ENCODE results near the gene FGF5.
"Not testable (repeated sequence)": the region's sequence is repeated elsewhere in the genome, so short reads cannot be mapped to it uniquely, and the experiment has no call there.

FGF5 gene

DNA sequence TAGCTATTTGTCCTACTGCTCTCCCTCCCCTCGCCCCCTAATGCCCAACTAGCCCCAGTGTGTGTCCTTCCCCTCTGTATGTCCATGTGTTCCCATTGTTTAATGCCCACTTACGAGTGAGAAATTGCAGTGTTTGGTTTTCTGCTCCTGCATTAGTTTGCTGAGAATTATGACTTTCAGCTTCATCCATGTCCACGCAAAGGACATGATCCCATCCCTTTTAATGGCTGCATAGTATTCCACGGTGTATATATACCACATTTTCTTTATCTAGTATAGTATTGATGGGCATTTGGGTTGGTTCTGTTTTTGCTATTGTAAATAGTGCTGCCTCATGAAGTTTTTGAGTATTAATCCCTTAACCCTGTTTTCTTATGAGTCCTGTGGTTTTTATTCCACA is 35.4 kb downstream of the FGF5 start:
- no peak for DNase-seq

- no peak for DNase-seq
Observed at GRCh38 chr4:80302616-80303223, 36.3 kb downstream of the FGF5 start.

- no peak for DNase-seq
Observed at GRCh38 chr4:80305466-80305865, 39.0 kb downstream of the FGF5 start.

DNA sequence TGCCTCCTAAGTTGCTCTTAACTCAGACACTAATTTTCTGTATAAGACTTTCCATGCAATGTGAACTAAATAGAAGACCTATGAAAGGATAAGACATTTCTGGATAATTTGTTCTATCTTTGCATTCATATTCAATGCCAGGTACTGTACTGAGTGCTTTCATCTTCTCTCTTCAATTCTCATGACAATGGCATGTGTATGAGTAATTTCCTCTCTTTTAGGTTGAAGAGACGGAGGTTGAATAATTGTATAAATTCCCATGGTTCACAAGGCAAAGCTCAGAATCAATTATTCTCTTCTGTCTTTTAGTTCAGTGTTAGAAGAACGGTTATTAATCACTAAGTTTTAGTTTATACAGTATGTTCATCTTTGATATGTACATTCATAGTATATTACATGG is 39.8 kb downstream of the FGF5 start:
- no peak for DNase-seq

DNA sequence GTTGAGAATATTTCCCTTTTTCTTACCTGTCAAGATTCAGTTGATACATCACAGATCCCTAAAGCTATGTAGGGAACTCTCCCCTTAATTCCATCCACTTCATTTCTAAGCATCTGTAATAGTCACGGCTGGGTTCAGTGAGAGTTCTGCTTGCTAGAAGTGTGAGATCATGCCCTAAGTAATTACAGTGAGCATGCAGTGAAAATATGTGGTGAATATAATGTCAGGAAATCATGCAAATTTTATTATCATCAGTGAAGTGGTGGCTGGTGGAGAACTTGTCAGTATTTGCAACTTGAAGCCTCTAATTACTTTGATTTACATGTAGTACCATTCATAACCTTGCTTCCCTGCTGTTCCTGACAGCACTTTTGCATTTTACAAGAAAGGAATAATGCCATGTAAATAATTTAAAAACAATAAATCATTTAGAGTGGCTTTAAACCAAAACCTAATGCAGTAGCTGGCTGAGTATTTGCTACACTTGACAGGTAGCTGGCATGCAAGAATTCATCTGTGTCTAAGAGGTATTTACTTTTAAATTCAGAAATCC is 40.8 kb downstream of the FGF5 start:
- DNase-seq, result no peak

- no peak for DNase-seq
Observed at GRCh38 chr4:80307774-80308465, 41.5 kb downstream of the FGF5 start.

DNA sequence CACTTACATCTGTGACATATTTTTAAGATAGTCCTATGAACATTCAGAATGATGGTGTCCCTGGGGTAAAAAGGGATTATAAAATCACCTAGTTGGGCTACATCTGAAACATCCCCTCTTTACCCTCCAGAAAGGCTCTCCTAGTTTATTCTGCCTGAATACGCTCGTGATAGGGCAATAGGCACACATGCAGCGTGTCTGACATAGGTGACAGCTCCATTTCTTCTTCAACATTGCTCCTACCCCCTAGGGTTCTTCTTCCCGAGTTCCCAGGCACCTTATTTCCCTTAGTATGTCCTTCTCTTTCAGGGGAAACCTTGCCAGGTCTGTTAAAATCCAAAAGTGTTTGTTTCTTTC is 42.0 kb downstream of the FGF5 start:
- DNase-seq, result no peak

GRCh38 chr4:80309294-80310004 is 43.0 kb downstream of the FGF5 start:
- DNase-seq, result no peak

- no peak for DNase-seq
Observed at GRCh38 chr4:80311130-80311529, 44.7 kb downstream of the FGF5 start.

DNA sequence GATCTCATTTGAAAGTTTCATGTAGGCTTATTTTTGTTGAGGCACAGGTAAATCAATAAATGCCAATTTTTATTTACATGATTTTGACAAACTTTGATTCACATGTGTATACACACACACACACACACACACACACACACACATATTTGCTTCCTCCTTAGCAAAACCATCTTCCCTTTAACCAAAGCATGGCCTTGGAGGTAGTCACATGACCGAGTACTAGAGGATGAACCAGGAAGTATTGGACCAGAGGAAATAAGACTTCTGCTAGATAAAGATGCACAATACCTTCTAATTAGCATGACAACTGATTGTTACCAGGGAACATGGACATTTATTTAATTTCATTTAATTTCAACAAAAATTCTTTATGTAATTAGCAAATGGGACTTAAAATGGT is 45.7 kb downstream of the FGF5 start:
- DNase-seq, result no peak

- DNase-seq, result no peak
Observed at GRCh38 chr4:80313627-80314026, 47.2 kb downstream of the FGF5 start.

DNA sequence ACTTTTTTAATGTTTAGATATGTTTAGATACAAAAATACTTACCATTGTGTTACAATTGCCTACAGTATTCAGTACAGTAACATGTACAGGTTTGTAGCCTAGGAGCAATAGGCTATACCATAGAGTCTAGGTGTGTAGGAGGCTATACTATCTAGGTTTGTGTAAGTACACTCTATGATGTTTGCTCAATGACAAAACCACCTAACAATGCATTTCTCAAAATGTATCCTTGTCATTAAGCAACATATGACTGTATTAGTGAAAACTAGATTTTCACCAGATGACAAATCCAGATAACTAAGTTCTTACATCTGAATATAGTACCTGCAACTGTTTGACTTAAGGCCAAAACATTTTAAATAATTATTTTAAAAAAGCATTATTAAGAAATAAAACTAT is 49.4 kb downstream of the FGF5 start:
- not testable (repeated sequence) for DNase-seq

DNA sequence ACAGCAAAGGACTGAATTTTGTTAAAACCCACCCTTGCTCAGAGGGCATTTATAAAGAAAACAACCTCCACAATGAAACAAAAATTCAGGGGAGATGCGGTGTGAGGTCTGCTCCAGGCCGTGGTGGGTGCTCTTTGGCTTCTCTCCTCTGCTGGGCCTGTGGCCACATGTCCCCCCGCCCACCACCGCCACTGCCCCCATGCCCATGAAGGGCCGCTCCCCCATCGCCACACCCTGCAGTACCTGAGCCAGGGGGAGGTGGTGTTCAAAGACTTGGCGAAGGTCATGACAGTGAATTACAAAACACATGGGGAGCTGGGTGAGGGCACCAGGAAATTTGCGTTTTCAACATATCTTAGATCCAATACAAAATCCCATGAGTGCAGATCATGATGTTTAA is 54.9 kb downstream of the FGF5 start:
- no peak for DNase-seq

DNA sequence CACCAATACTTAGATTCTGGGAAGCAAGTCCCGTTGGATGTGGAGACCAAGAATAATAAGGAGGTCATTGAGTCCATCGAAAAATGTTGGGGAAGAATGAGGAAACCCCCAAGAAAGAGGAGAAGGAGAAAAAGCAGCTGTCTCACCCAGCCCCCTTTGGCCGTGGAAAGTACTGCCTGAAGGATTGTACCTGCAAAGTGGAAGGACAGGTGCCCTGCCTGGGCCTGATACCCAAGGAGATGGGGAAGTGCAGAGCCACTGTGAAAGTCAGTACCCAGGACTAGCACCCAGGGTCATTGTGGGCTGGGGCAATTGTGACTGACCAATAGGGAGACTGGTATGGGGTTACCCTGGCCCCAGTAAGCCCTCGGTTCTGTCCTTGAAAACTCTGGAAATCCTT is 55.3 kb downstream of the FGF5 start:
- no peak for DNase-seq

GRCh38 chr4:80322716-80323115 is 56.3 kb downstream of the FGF5 start:
- no peak for DNase-seq

GRCh38 chr4:80324171-80324570 is 57.7 kb downstream of the FGF5 start:
- DNase-seq, result no peak

DNA sequence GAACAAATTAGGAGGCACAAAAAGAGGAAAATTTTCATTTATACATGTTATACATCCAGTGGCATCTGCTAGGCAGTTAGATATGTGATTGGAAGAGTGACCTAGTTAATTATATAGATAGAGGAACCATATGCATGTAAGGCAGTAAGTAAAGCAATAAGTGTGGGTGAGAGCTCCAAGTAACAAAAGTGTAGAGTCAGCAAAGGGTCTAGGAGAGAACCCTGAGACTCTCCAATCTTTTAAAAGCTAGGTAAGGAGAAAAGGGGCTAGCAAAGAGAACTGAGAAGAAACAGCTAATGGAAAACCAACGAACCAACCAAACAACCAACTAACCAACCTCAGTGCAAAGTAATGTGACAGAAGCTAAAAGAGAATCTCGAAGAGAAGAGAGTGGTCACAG is 65.2 kb downstream of the FGF5 start:
- DNase-seq, result no peak

DNA sequence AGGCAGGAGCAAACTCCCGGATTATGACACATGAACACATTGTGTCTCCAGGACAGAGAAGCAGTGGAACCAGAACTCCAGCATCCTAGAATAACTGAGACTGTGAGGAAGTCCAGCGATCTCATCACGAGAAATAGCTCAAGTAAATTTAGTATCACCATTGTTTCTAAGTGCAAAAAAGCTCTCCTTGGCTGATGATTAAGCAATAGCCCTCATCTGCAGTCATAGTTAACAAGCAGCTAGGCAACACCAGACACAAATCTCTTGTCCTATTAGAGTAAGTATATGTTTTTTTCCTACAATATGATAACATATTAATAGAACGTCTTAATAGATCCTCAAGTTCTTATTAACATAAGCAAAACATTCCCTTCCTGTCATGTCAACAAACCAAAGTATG is 66.7 kb downstream of the FGF5 start:
- DNase-seq, result no peak

- DNase-seq, result no peak
Observed at GRCh38 chr4:80334568-80334967, 68.1 kb downstream of the FGF5 start.

- no peak for DNase-seq
Observed at GRCh38 chr4:80335226-80335553, 68.7 kb downstream of the FGF5 start.

DNA sequence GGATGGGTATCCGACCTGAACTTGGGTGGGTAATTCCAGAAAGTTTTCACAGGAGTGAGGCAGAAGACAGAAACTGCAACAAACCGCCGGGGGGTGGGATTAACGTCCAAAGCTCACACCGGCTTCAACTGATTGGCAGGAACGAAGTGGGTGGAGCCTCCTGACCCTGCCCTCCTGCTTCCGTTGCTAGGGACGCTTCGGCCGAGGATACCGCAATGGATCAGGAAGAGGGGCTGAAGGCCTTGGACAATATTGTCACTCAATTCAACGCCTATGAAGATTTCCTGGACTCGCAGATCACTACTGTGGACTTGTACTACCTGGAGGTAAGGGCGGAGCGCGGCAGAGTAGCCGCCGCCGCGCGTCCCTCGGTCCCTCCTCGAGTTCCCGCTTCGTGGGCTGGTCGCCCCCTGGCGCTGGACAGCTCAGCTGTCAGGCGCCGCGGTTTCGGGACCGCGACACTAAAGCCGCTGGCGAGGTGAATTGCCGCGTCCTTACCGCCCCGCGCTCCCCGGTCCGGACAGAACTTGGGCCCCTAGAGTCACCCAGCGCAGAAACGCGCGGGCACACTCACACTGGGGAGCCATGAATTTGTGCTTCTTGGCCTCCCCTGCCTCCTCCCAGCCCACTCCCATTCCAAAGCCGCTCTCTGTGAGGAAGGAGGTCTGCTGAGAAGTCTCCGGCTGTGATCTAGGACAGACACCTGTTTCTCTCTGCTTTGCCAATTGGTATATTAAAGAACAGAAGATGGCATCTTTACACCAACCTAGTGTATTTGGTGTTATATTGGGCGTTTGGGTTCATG is 69.3 kb downstream of the FGF5 start, which contains the start of gene CFAP299:
Gene CFAP299, plus strand, starts transcription at position 177 of the 805 bp plus-strand sequence.
- DNase-seq, result peak; percentile 77

- no peak for DNase-seq
Observed at GRCh38 chr4:80336582-80336981, 70.1 kb downstream of the FGF5 start.

DNA sequence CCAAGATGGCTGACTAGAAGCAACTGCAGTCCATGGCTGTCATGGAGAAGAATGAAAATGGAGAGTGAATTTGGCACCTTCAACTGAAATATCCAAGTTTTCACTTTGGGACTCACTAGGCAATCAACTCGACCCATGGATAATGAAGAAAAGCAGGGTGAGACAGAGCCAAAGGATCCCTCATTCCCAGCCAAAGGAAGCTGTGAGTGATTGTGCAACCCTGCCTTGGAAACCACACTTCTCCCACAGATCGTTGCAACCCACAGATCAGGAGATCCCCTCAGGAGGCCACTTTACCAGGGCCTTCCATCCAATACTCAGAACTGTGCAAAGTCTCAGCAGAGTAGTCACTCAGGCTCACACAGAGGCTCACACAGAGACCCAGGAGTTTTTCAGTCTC is 73.6 kb downstream of the FGF5 start:
- no peak for DNase-seq

Measured in stimulated activated CD8-positive, alpha-beta memory T cell treated with anti-CD3 and anti-CD28 coated beads, Interleukin-4, amount 100 ng/mL, for 48 hours (primary cell).